ENCODE data around the gene PLAGL1.

PLAGL1 gene

DNA sequence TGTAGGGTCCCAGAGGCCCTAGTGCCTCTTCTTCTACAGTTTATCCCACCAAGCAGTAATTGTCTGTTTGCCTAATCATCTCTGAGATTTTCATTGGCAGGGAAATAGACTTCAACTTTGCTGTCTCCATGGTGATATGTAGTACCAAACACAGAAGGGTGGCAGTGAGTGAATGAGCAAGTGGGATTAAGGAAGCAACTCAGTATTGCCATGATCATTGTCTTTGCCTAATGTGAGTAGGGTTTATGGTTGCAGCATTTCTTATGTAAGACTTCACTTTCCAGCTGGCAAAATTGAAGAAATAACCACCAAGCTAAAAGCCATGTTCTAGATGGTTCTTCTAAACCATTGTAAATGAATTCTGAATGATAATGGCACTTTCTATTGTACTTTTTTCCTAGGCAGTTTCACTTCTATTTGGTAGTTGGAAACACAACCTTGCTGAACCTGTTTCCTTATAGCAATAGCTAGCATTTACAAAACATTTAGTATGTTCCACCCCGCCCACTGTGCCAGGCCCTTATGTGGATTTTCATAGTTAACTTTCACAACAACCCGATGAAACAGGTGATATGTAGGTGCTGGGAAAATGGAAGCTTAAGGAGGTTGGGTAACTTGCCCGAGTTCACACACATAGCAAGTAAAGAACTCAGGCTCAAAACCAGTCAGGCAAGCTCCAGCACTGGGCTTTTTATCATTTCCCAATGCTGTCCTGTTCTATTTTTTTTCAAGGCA lies 111.8 kb downstream of the PLAGL1 start:
- TF ChIP-seq, protein P1, sequence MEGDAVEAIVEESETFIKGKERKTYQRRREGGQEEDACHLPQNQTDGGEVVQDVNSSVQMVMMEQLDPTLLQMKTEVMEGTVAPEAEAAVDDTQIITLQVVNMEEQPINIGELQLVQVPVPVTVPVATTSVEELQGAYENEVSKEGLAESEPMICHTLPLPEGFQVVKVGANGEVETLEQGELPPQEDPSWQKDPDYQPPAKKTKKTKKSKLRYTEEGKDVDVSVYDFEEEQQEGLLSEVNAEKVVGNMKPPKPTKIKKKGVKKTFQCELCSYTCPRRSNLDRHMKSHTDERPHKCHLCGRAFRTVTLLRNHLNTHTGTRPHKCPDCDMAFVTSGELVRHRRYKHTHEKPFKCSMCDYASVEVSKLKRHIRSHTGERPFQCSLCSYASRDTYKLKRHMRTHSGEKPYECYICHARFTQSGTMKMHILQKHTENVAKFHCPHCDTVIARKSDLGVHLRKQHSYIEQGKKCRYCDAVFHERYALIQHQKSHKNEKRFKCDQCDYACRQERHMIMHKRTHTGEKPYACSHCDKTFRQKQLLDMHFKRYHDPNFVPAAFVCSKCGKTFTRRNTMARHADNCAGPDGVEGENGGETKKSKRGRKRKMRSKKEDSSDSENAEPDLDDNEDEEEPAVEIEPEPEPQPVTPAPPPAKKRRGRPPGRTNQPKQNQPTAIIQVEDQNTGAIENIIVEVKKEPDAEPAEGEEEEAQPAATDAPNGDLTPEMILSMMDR (IDR thresholded peaks at IDR 0.05; ENCODE audit: low read length, missing control alignments), result no peak
- no peak overlapping the region for H3K4me3 ChIP-seq (replicated peaks; ENCODE audit: low read depth, low read length)
- peak; percentile 3 for DNase-seq (ENCODE audit: low read depth)

DNA sequence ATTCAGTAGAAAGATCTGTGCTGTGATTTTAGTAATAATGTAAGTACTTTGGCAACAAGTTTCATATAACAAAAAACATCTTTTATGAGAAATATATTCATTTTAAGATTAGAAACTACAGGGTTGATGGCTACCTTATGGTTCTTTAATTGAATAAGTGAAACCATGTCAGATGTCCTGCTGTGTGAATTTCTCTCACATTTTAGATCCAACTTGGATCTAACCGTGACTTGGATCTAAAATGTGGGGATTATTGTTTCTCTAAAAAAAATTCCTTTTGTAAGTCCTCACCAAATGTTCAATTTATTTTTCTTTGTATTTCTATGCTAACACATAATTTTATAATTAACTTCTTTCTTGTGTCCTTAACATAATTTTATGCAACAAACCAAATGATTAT lies 113.4 kb downstream of the PLAGL1 start:
- no peak for DNase-seq (ENCODE audit: low read depth)
- TF ChIP-seq, protein P1 (IDR thresholded peaks at IDR 0.05; ENCODE audit: low read length, missing control alignments), result no peak
- H3K4me3 ChIP-seq (replicated peaks; ENCODE audit: low read depth, low read length), result no peak overlapping the region

All from fibroblast of pulmonary artery (primary cell).